HepG2 (cell line): ENCODE measurements around the gene ZBTB20. TPM values are rescaled to one million over a fixed set of nuclear protein-coding genes. Genes with fewer than 3 reads are reported as not detected.

ENCODE experiments used
- ATAC-seq: fragments of 200-7000 bp; cut with Tn5 transposase; 3 replicates; pipeline ENCODE4 v1.9.1; 2020; ENCODE audit warnings: mild to moderate bottlenecking, moderate library complexity
- BruUV-seq: library from RNA; stranded (reverse); fragments of 400-500 nt; replicated peaks from 2 replicates; lab custom pipeline; 2021; lab: Mats Ljungman, UMichigan
- CTCF ChIA-PET: fragments of 300-600 bp; formaldehyde crosslinking; extraction: SDS; loops from one replicate; lab custom pipeline; 2021; ENCODE audit warnings: low total read pairs, inconsistent platforms, low intra/inter-chr PET ratio; lab: Yijun Ruan, JAX
- POLR2A ChIA-PET: fragments of 350-600 bp; sonication (Branson Sonifier 250); formaldehyde crosslinking; loops from one replicate; lab custom pipeline; 2020; ENCODE audit warnings: antibody characterized with exemption, inconsistent platforms; lab: Yijun Ruan, JAX
- DNase-seq: peaks from one replicate; pipeline ENCODE4 v3.0.0-alpha.2; 2015; ENCODE audit warnings: low spot score
- FAIRE-seq: peaks from 3 replicates; lab custom pipeline; 2011; peaks lifted over from hg19 to GRCh38; lab: Jason Lieb, UNC
- H2AFZ ChIP-seq: one replicate; pipeline ENCODE4 v1.6.1; 2011; ENCODE audit warnings: low read length, inconsistent platforms
- H3K27ac ChIP-seq: fragments of 300-600 bp; 3 replicates; pipeline ENCODE4 v1.8.0; 2011; ENCODE audit warnings: mixed run types, mild to moderate bottlenecking, mixed read lengths, low read length, inconsistent platforms; ENCODE audit not compliant: insufficient read depth; ENCODE audit errors: extremely low read length
- H3K27me3 ChIP-seq, 2 experiments: fragments of 200-600 bp in 1 of 2; 2 replicates in 1 of 2; 3 replicates in 1 of 2; pipeline versions ENCODE4 v1.6.0 to v1.8.0; 2011; ENCODE audit warnings: low read length in 2 of 2, mild to moderate bottlenecking in 2 of 2, moderate library complexity in 2 of 2, inconsistent platforms in 1 of 2; ENCODE audit not compliant: insufficient read depth in 2 of 2, control insufficient read depth in 1 of 2
- H3K36me3 ChIP-seq, 2 experiments: fragments of 200-600 bp in 1 of 2; replicated peaks in 1 of 2; 2 replicates in 1 of 2; 3 replicates in 1 of 2; pipeline versions ENCODE4 v1.5.1 to v1.8.0; 2011; ENCODE audit warnings: low read length in 2 of 2, inconsistent platforms in 1 of 2; ENCODE audit not compliant: insufficient read depth in 2 of 2, control insufficient read depth in 1 of 2
- H3K4me1 ChIP-seq: 2 replicates; pipeline ENCODE4 v1.5.1; 2012; ENCODE audit warnings: low read length, inconsistent platforms; ENCODE audit not compliant: insufficient read depth
- H3K4me2 ChIP-seq: 2 replicates; pipeline ENCODE4 v1.6.0; 2011; ENCODE audit warnings: low read depth, low read length, inconsistent platforms
- H3K4me3 ChIP-seq, 3 experiments: fragments of 200-600 bp in 1 of 3; sonication (generic), shearing (Covaris generic) in 1 of 3; replicated peaks in 1 of 3; 2 replicates each; pipeline ENCODE4 v1.5.1; 2011 to 2016; ENCODE audit warnings: low read length in 3 of 3, inconsistent platforms in 2 of 3, low read depth in 2 of 3, mild to moderate bottlenecking in 2 of 3, control low read depth in 1 of 3, mixed read lengths in 1 of 3; ENCODE audit not compliant: insufficient read depth in 1 of 3
- H3K79me2 ChIP-seq: one replicate; pipeline ENCODE4 v1.6.1; 2011; ENCODE audit warnings: low read length, inconsistent platforms; ENCODE audit not compliant: insufficient read depth
- H3K9ac ChIP-seq: 2 replicates; pipeline ENCODE4 v1.6.0; 2011; ENCODE audit warnings: mild to moderate bottlenecking, low read depth, low read length, inconsistent platforms; ENCODE audit not compliant: insufficient read depth
- H3K9me3 ChIP-seq: 2 replicates; pipeline ENCODE4 v1.5.1; 2012; ENCODE audit warnings: mild to moderate bottlenecking, low read length
- H4K20me1 ChIP-seq: 2 replicates; pipeline ENCODE4 v1.6.0; 2011; ENCODE audit warnings: inconsistent platforms, mild to moderate bottlenecking, low read length, moderate library complexity; ENCODE audit not compliant: insufficient read depth
- CENPBD1 ChIP-seq: sonication (generic); formaldehyde crosslinking; IDR thresholded peaks from 2 replicates; pipeline ENCODE4 v1.8.0; 2022; ENCODE audit warnings: missing genetic modification reagents, low read depth, mild to moderate bottlenecking, borderline replicate concordance
- E2F5 ChIP-seq: sonication (generic); formaldehyde crosslinking; conservative IDR thresholded peaks from 2 replicates; pipeline ENCODE4 v1.4.0; 2020; ENCODE audit warnings: missing genetic modification reagents
- KDM5A ChIP-seq: fragments of 200-600 bp; sonication (generic); IDR thresholded peaks from 2 replicates; pipeline ENCODE4 v1.7.0; 2018; ENCODE audit warnings: antibody characterized with exemption, mild to moderate bottlenecking, low read length, borderline replicate concordance
- NPAS2 ChIP-seq: sonication (generic); formaldehyde crosslinking; IDR thresholded peaks from 2 replicates; pipeline ENCODE4 v1.8.0; 2022; ENCODE audit warnings: mild to moderate bottlenecking, missing genetic modification reagents, borderline replicate concordance
- PRDM10 ChIP-seq: sonication (generic); formaldehyde crosslinking; IDR thresholded peaks from 2 replicates; pipeline ENCODE4 v1.4.0; 2020; ENCODE audit warnings: low read depth, missing genetic modification reagents
- PRDM15 ChIP-seq: sonication (generic); formaldehyde crosslinking; IDR thresholded peaks from 2 replicates; pipeline ENCODE4 v1.4.0; 2020; ENCODE audit warnings: missing genetic modification reagents
- SP1 ChIP-seq, 2 experiments: fragments of 450-650 bp in 1 of 2; sonication (generic) in 1 of 2; formaldehyde crosslinking in 1 of 2; IDR thresholded peaks; 2 replicates each; pipeline versions ENCODE4 v1.4.0 to v1.6.1; 2016 to 2020; ENCODE audit warnings: missing genetic modification reagents in 1 of 2
- THAP8 ChIP-seq: sonication (generic); formaldehyde crosslinking; IDR thresholded peaks from 2 replicates; pipeline ENCODE4 v1.5.1; 2020; ENCODE audit warnings: missing genetic modification reagents, mild to moderate bottlenecking, borderline replicate concordance
- ZNF124 ChIP-seq: sonication (generic); formaldehyde crosslinking; IDR thresholded peaks from 2 replicates; pipeline ENCODE4 v1.4.0; 2020; ENCODE audit warnings: missing genetic modification reagents
- ZNF34 ChIP-seq: sonication (generic); formaldehyde crosslinking; IDR thresholded peaks from 2 replicates; pipeline ENCODE4 v1.4.0; 2020; ENCODE audit warnings: mild to moderate bottlenecking, missing genetic modification reagents, borderline replicate concordance
- ZNF576 ChIP-seq: sonication (generic); formaldehyde crosslinking; IDR thresholded peaks from 2 replicates; pipeline ENCODE4 v1.4.0; 2020; ENCODE audit warnings: mild to moderate bottlenecking, missing genetic modification reagents
- WGBS: methylation state at CpG from one replicate; pipeline ENCODE4 v1.1.6; 2017; ENCODE audit warnings: low lambda C conversion rate; 5-methylcytosine and 5-hydroxymethylcytosine counted together
- in situ Hi-C: cut with HindIII; loops from 2 replicates; pipeline ENCODE4 v1.10.0; 2017; ENCODE audit warnings: low pct_unique_long_range_greater_than_20kb; ENCODE audit not compliant: extremely low pct_ligation_motif_present
- intact Hi-C: fragments of 100-400 bp; cut with micrococcal nuclease; formaldehyde crosslinking; loops from one replicate; pipeline ENCODE4 v1.10.0; 2022; ENCODE audit not compliant: unreplicated experiment
- polyA plus RNA-seq, 8 experiments: library from polyadenylated mRNA; depleted of rRNA in 3 of 8; stranded (reverse) in 7 of 8; unstranded in 1 of 8; fragments of >200 nt; fragmentation: Illumina TruSeq in 4 of 8; extraction: Trizol in 4 of 8; gene quantifications; 2 replicates each; pipeline versions ENCODE4 v1.2.1 to v1.2.3, GENCODE V29; 2011 to 2016; ENCODE audit warnings: low read depth in 4 of 8, missing spikeins in 1 of 8, mixed read lengths in 1 of 8; ENCODE audit not compliant: insufficient read depth in 1 of 8
- total RNA-seq, 5 experiments: library from RNA; depleted of rRNA; stranded (reverse); fragments of >200 nt; fragmentation: Illumina TruSeq; extraction: Trizol; gene quantifications; 2 replicates each; pipeline ENCODE4 v1.2.3, GENCODE V29; 2016; ENCODE audit warnings: low read depth in 1 of 5

Gene ZBTB20
- total and polyA plus RNA-seq, 2 of the 13 experiments (the other 11 are each of a cell fraction or from before 2014, with no cell fraction given) = 1.9 to 8.8 TPM

- TF ChIP-seq CENPBD1 (CRISPR knock-in tag) (no peak), THAP8 (no peak)
Observed at GRCh38 chr3:114393367-114394072, 753.6 kb downstream of the ZBTB20 start (continued).

GRCh38 chr3:114392831-114393230 is 754.3 kb downstream of the ZBTB20 start:
- Histone ChIP-seq H3K27ac (no peak overlapping the region), H3K27me3 (no peaks in the 10 kb centered on the region), H3K4me3 (no peak overlapping the region), H3K4me1 (no peaks in the 10 kb centered on the region), H3K4me2 (no peak overlapping the region), H3K9ac (no peak overlapping the region), H2AFZ (no peak overlapping the region), H3K79me2 (no peaks in the 10 kb centered on the region), H3K9me3 (no peaks in the 10 kb centered on the region), H3K36me3 (peaks cover 0 to 13% of the 10 kb centered on the region in 2 experiments; a peak in 2 of 5 replicates), H4K20me1 (no peaks in the 10 kb centered on the region; the same call in 1 of the 2 replicates)
- DNase-seq (no peak), FAIRE-seq (no peak), ATAC-seq (no peak)
- TF ChIP-seq KDM5A = no peak
- TF ChIP-seq PRDM10 (CRISPR knock-in tag) = no peak
- TF ChIP-seq NPAS2 (CRISPR knock-in tag) = no peak
- no peak for TF ChIP-seq E2F5
- TF ChIP-seq ZNF34 (CRISPR knock-in tag) = no peak
- TF ChIP-seq PRDM15 (CRISPR knock-in tag) = no peak
- no peak for TF ChIP-seq ZNF124
- no peak for TF ChIP-seq SP1 (IDR thresholded peaks at IDR 0.05)
- TF ChIP-seq SP1 (CRISPR knock-in tag; IDR thresholded peaks at IDR 0.05) = no peak
- TF ChIP-seq ZNF576 (CRISPR knock-in tag) = no peak
- 100% methylated on average over 2 of the region's 2 CpGs for WGBS
- no TSS peak for BruUV-seq
- in situ Hi-C loops = no loop called here
- POLR2A ChIA-PET = no interaction called here
- intact Hi-C loops = no loop called here
- CTCF ChIA-PET = no interaction called here
